Lower leg skin (tissue), 4 donors: Measurements from ENCODE around the gene GRAP. TPM values are rescaled to one million over a fixed set of nuclear protein-coding genes. Genes with fewer than 3 reads are reported as not detected.
A peak's percentile ranks its signal among the peaks of the same experiment; 100 is the strongest.

Experiments used
- DNase-seq, 2 donors: peaks; one replicate each; pipeline ENCODE4 v3.0.0-alpha.2; 2019; ENCODE audit warnings: low spot score in 2 of 2
- H3K4me3 ChIP-seq: fragments of 200-600 bp; sonication (generic); 2 replicates; pipeline ENCODE4 v1.5.1; 2017; ENCODE audit warnings: mild to moderate bottlenecking, low read depth; ENCODE audit not compliant: poor library complexity, severe bottlenecking
- CTCF ChIP-seq, 3 donors: fragments of 450-650 bp; IDR thresholded peaks; one replicate each; pipeline ENCODE4 v1.5.1; 2016; ENCODE audit warnings: antibody characterized with exemption in 3 of 3, mild to moderate bottlenecking in 3 of 3, moderate library complexity in 2 of 3
- POLR2A ChIP-seq, 2 donors: fragments of 450-650 bp; IDR thresholded peaks; one replicate each; pipeline ENCODE4 v1.6.1; 2016 to 2017; ENCODE audit warnings: antibody characterized with exemption in 2 of 2, mild to moderate bottlenecking in 1 of 2, moderate library complexity in 1 of 2
- WGBS, 2 donors: methylation state at CpG; one replicate each; pipeline ENCODE4 v1.1.5; 2018; 5-methylcytosine and 5-hydroxymethylcytosine counted together
- intact Hi-C: fragments of 100-400 bp; cut with DNase I; formaldehyde crosslinking; loops from one replicate; pipeline ENCODE4 v1.15.0; 2023; ENCODE audit warnings: low total_unique reads
- total RNA-seq, 4 donors: library from RNA; depleted of rRNA; stranded (reverse); fragments of >200 nt; gene quantifications; one replicate each; pipeline ENCODE4 v1.1.0, GENCODE V29; 2016

The GRAP gene
- total RNA-seq, 4 donors from 2014 or later = 0.55 to 3.5 (median 1.2) TPM

DNA sequence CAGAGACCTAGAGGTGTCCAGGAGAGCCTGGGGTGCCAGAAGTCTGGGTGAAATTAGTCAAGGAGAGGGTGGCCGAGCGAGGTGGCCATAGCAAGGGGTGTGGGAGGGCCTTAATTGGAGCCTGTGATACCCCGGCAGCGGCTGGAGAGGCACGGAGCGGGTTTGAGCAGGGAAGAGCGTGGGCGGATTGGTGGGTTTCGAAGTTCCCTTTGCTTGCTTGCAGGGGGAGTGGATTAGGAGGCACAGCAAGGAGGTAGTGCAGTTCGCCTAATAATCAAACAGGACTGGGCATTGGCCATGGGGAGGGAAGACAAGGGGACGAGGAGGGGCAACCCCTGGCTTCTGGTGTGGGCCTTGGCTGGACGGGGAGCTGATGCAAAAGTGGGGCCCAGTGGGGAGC is 36.8 kb downstream of the GRAP start:
- no peak for DNase-seq
- TF ChIP-seq POLR2A (IDR thresholded peaks at IDR 0.05) = no peak
- no peak for TF ChIP-seq CTCF (IDR thresholded peaks at IDR 0.05)
- WGBS, 2 donors = 86 to 90% methylated on average over 12 of the region's 12 CpGs
- H3K4me3 ChIP-seq = no peak overlapping the region
- intact Hi-C loops = no loop called here

GRCh38 chr17:19006698-19007097 is 40.1 kb downstream of the GRAP start:
- TF ChIP-seq POLR2A (IDR thresholded peaks at IDR 0.05) = no peak
- no peak for TF ChIP-seq CTCF (IDR thresholded peaks at IDR 0.05)
- intact Hi-C loops = no loop called here
- DNase-seq = no peak
- no peak overlapping the region for H3K4me3 ChIP-seq

- intact Hi-C loops = no loop called here
- no peak for DNase-seq
- WGBS, 2 donors = 82% methylated on average over 4 of the region's 4 CpGs
These were observed 40.8 kb downstream of the GRAP start for GRCh38 chr17:19005789-19006430.

DNA sequence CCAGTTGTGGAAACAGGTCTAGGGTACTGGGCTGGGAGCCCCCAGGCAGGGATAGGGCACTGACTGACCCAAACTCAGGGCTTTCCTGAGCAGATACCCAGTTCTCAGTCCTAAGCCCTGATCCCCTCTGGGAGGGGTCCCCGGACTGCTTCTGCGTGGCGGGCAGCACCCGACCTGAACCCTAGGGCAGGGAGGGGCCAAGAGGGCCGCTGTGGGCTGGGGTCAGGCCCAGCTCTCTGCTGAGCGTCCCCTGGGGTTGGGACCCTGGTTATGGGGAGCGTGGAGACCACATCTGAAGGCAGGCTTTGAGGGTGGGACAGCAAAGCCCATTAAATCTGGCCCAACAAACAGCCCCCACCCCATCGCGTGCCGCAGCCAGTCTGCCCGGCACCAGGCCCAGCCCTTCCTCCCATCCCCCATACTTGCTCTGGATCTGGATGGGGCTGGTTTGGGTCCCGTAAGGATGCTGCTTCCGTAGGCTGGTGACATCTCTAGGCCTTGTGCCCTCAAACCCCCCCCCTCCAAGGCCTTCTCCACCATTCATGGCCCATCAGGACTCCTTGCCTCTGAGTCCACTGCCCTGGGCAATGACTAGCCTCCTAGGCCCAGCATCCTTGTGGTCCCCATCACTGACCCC is 41.5 kb downstream of the GRAP start:
- no peak for DNase-seq
- TF ChIP-seq POLR2A (IDR thresholded peaks at IDR 0.05) (no peak), CTCF (IDR thresholded peaks at IDR 0.05) (no peak)
- no peak overlapping the region for H3K4me3 ChIP-seq
- 51 to 80% methylated on average over 13 of the region's 13 CpGs for WGBS, 2 donors
- intact Hi-C loops = no loop called here

More at GRCh38 chr17:19005789-19006430, 40.8 kb downstream of the GRAP start:
- H3K4me3 ChIP-seq = no peak overlapping the region
- TF ChIP-seq POLR2A (IDR thresholded peaks at IDR 0.05) = no peak
- TF ChIP-seq CTCF (IDR thresholded peaks at IDR 0.05) = no peak

DNA sequence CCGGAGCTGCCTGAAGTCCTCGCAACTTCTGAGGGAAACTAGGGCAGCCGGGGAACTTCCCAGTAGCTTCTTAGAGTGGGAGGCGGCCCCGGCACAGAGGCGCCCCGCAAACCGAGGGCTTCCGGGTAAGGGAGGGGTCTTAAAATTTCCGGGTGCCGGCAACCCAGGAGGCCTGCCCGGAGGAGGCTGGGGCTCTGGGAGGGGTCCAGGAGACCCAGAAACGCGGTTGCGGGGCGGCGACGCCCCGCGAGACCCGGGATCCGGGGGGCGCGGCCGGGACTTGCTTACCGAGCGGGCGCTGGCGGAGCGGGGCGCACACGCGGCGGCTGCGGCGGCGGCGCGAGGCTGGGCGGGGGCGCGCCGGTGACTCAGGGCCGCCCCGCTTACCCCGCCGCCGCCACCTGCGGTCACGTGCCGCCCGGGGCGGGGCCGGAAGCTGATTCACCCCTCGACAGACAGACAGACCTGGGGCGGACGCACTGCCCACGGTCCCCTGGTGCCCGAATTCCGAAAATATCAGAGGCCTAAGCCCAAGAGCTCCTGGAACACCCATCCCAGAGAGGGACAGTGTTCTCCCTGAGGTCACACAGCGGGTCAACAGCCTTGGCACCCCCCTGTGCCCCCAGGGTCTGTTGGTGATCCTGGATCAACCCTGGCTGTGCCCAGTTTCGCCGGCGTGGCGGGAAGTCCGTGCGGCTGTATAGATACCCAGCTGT is 42.2 kb downstream of the GRAP start, which contains the start of gene FAM83G:
Gene FAM83G, minus strand, starts transcription at position 344 of the 716 bp plus-strand sequence. CDS start 723 bp downstream, outside the sequence.
- peak; percentile 68 to 95 for DNase-seq
- WGBS, 2 donors = 1 to 8% methylated on average over 13 to 39 of the region's 67 CpGs
- intact Hi-C loops = no loop called here
- TF ChIP-seq POLR2A (IDR thresholded peaks at IDR 0.05) (no peak), CTCF (IDR thresholded peaks at IDR 0.05) (no peak)
- H3K4me3 ChIP-seq = peak within 1 kb of the TSS; percentile 42
